RWPE2 (cell line): ENCODE results near the gene CPM.

Experiments
- ATAC-seq: fragments of 200-7000 bp; cut with Tn5 transposase; 3 replicates; pipeline ENCODE4 v1.9.1; 2021; ENCODE audit warnings: low read depth
- DNase-seq: peaks from one replicate; pipeline ENCODE4 v3.0.0-alpha.2; 2020; ENCODE audit warnings: low spot score
- H3K27ac ChIP-seq: fragments of 450-650 bp; 2 replicates; pipeline ENCODE4 v1.5.1; 2017; ENCODE audit warnings: mild to moderate bottlenecking; ENCODE audit not compliant: poor library complexity, severe bottlenecking
- H3K27me3 ChIP-seq: fragments of 250-450 bp; sonication (Bioruptor Pico); 2 replicates; pipeline ENCODE4 v1.5.1; 2021; ENCODE audit warnings: mild to moderate bottlenecking, moderate library complexity; ENCODE audit not compliant: insufficient read depth, poor library complexity, severe bottlenecking
- H3K36me3 ChIP-seq: fragments of 250-450 bp; sonication (Bioruptor Pico); 2 replicates; pipeline ENCODE4 v1.5.1; 2020; ENCODE audit warnings: low read depth, mild to moderate bottlenecking, moderate library complexity
- H3K4me1 ChIP-seq: fragments of 250-450 bp; sonication (Bioruptor Pico); 2 replicates; pipeline ENCODE4 v1.5.1; 2021; ENCODE audit warnings: mild to moderate bottlenecking, moderate library complexity; ENCODE audit not compliant: insufficient read depth, poor library complexity, severe bottlenecking
- H3K4me3 ChIP-seq: fragments of 250-450 bp; sonication (Bioruptor Pico); 2 replicates; pipeline ENCODE4 v1.5.1; 2021; ENCODE audit warnings: mild to moderate bottlenecking, moderate library complexity; ENCODE audit not compliant: severe bottlenecking
- H3K9me3 ChIP-seq: fragments of 250-450 bp; sonication (Bioruptor Pico); 2 replicates; pipeline ENCODE4 v1.5.1; 2021; ENCODE audit warnings: mild to moderate bottlenecking, moderate library complexity; ENCODE audit not compliant: severe bottlenecking
- CTCF ChIP-seq: fragments of 450-650 bp; IDR thresholded peaks from one replicate; pipeline ENCODE4 v1.5.1; 2017; ENCODE audit warnings: mild to moderate bottlenecking, moderate library complexity; ENCODE audit not compliant: poor library complexity, severe bottlenecking

CPM gene

DNA sequence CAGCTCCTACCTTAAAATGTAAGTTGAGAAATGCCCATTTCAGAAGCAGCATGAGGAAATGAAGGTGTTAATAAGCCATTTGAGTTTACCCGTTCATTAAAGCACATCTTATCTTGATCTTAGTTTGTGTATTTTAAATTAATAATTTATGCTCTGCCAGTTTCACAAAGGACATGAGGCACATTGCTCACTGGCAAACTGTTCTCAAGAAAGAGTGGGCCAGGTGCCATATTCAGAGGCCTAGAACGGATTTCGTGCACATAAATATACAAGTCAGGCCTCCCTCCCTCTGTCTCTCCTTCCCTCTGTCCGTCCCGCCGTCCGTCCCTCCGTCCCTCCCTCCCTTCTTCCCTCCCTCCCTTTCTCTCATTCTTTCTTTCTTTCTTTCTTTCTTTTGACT, 29.5 kb downstream of the CPM start:
- Histone ChIP-seq H3K27me3 (no peaks in the 10 kb centered on the region), H3K4me1 (peaks cover 2% of the 10 kb centered on the region), H3K36me3 (no peaks in the 10 kb centered on the region), H3K9me3 (no peaks in the 10 kb centered on the region), H3K27ac (no peak overlapping the region), H3K4me3 (no peak overlapping the region)
- DNase-seq (no peak), ATAC-seq (no peak)
- TF ChIP-seq CTCF: no peak

DNA sequence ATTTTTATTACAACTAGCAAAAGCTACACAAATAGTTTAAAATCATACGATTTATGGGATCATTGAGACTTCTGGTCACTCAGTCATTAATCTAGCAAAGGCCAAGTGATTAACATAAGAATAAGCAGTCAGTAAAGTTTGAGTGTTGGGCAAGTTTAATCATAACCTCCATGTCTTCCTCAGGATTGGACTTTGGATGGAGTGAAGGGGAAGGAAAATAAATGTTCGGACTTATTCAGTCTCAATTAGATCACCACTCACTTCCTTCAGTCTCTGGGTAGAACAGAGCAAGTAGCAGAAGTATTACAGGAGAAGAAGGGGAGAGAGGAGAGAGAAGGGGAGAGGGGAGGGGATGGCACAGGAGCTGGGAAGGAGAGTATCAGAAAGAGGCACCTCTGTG, 31.4 kb downstream of the CPM start:
- no peak for DNase-seq
- Histone ChIP-seq H3K36me3 (no peaks in the 10 kb centered on the region), H3K4me3 (no peak overlapping the region), H3K9me3 (no peaks in the 10 kb centered on the region), H3K4me1 (peaks cover 2% of the 10 kb centered on the region), H3K27me3 (no peaks in the 10 kb centered on the region), H3K27ac (no peak overlapping the region)
- no peak for TF ChIP-seq CTCF
- no peak for ATAC-seq

DNA sequence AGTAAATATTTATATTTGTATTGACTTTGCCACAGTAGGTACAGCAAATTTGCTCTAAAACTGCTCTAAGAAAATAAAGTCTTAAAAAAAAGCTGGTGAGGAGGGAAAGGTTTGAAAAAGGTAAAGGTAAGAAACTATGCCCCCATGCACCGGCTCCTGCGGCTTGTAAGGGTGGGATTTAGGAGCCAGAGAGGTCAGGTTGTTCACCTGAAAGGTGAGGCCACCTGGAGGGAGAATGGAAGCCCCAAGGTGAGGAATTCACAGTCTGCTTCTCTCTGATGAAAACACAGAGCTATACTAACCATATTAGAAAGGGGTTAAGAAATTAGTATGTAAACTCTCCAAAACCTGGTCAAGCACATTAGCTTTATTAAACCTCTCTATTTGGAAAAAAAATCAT, 31.8 kb downstream of the CPM start:
- Histone ChIP-seq H3K27ac (no peak overlapping the region), H3K36me3 (no peaks in the 10 kb centered on the region), H3K9me3 (no peaks in the 10 kb centered on the region), H3K4me1 (peaks cover 2% of the 10 kb centered on the region), H3K4me3 (no peak overlapping the region), H3K27me3 (no peaks in the 10 kb centered on the region)
- TF ChIP-seq CTCF: no peak
- DNase-seq: no peak
- ATAC-seq: no peak

GRCh38 chr12:68900241-68900640, 32.7 kb downstream of the CPM start:
- H3K4me1 ChIP-seq: peaks cover 2% of the 10 kb centered on the region
- no peaks in the 10 kb centered on the region for H3K9me3 ChIP-seq
- DNase-seq (no peak), ATAC-seq (no peak)
- H3K4me3 ChIP-seq: no peak overlapping the region
- no peaks in the 10 kb centered on the region for H3K27me3 ChIP-seq
- no peaks in the 10 kb centered on the region for H3K36me3 ChIP-seq
- no peak for TF ChIP-seq CTCF
- H3K27ac ChIP-seq: no peak overlapping the region

DNA sequence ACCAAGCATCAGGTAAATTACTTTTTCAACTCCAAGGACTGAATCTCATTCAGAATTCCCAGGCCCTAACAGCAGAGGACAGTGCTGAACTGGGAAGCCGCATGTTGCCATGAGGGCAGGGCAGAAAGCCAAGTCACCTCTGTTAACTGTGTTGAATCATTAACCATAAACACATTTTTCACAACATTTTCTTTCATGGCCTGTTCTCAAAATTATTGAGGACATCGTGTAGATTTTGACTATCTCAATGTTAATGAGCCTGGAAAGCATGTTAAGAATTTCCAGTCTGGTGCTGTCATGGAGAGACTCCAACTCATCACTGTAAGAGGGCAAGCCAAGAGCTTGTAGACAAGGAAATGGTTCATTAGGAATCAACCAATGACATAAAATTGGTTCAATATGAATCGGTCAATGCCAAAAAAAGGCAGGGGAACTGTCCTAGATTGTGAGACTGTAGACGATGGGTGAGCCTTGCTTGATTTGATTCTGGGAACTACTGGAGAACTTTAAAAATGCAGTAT, 33.7 kb downstream of the CPM start:
- H3K4me3 ChIP-seq: no peak overlapping the region
- peak; percentile 78 for TF ChIP-seq CTCF
- peaks cover 2% of the 10 kb centered on the region for H3K4me1 ChIP-seq
- no peaks in the 10 kb centered on the region for H3K36me3 ChIP-seq
- no peaks in the 10 kb centered on the region for H3K9me3 ChIP-seq
- DNase-seq (no peak), ATAC-seq (peak; percentile 73)
- no peaks in the 10 kb centered on the region for H3K27me3 ChIP-seq
- H3K27ac ChIP-seq: no peak overlapping the region
